GM21529 (cell line): ENCODE data around the gene CCDC18.
A peak's percentile ranks its signal among the peaks of the same experiment; 100 is the strongest.
"Not testable (repeated sequence)": the region's sequence is repeated elsewhere in the genome, so short reads cannot be mapped to it uniquely, and the experiment has no call there.

Experiments
- ATAC-seq: cut with Tn5 transposase; IDR thresholded peaks from one replicate; pipeline ENCODE4 v1.9.1; 2021; ENCODE audit not compliant: unreplicated experiment

Gene CCDC18

GRCh38 chr1:93180723-93181613, at the start of gene CCDC18:
Gene CCDC18, plus strand, starts transcription at chr1:93180724. Its CDS starts 2,638 bp downstream, at chr1:93183362.
- ATAC-seq, result peak; percentile 14

GRCh38 chr1:93132638-93133037, 47.9 kb upstream of the CCDC18 start:
- ATAC-seq, result no peak

GRCh38 chr1:93136445-93136844, 44.1 kb upstream of the CCDC18 start:
- no peak for ATAC-seq

- no peak for ATAC-seq
Measured at GRCh38 chr1:93137604-93138292, 42.8 kb upstream of the CCDC18 start.

- ATAC-seq, result no peak
Measured at GRCh38 chr1:93140106-93140505, 40.4 kb upstream of the CCDC18 start.

- ATAC-seq, result no peak
Measured at GRCh38 chr1:93142161-93142560, 38.4 kb upstream of the CCDC18 start.

GRCh38 chr1:93143136-93143535, 37.4 kb upstream of the CCDC18 start:
- no peak for ATAC-seq

- ATAC-seq, result no peak
Measured at GRCh38 chr1:93143769-93144168, 36.8 kb upstream of the CCDC18 start.

GRCh38 chr1:93148001-93148400, 32.5 kb upstream of the CCDC18 start:
- ATAC-seq, result no peak

GRCh38 chr1:93150729-93151128, 29.8 kb upstream of the CCDC18 start:
- no peak for ATAC-seq

GRCh38 chr1:93151474-93151873, 29.1 kb upstream of the CCDC18 start:
- no peak for ATAC-seq

- ATAC-seq, result no peak
Measured at GRCh38 chr1:93152835-93153234, 27.7 kb upstream of the CCDC18 start.

GRCh38 chr1:93154898-93155297, 25.6 kb upstream of the CCDC18 start:
- ATAC-seq, result no peak

GRCh38 chr1:93155335-93155734, 25.2 kb upstream of the CCDC18 start:
- no peak for ATAC-seq

GRCh38 chr1:93159337-93159736, 21.2 kb upstream of the CCDC18 start:
- ATAC-seq, result no peak

GRCh38 chr1:93163314-93163713, 17.2 kb upstream of the CCDC18 start:
- ATAC-seq, result not testable (repeated sequence)

- no peak for ATAC-seq
Measured at GRCh38 chr1:93164816-93165215, 15.7 kb upstream of the CCDC18 start.

- ATAC-seq, result not testable (repeated sequence)
Measured at GRCh38 chr1:93165895-93166294, 14.6 kb upstream of the CCDC18 start.

GRCh38 chr1:93167006-93167405, 13.5 kb upstream of the CCDC18 start:
- no peak for ATAC-seq

GRCh38 chr1:93170141-93170678, 10.3 kb upstream of the CCDC18 start:
- not testable (repeated sequence) for ATAC-seq

- no peak for ATAC-seq
Measured at GRCh38 chr1:93171549-93172034, 8.9 kb upstream of the CCDC18 start.

GRCh38 chr1:93172778-93173177, 7.7 kb upstream of the CCDC18 start:
- no peak for ATAC-seq
